ENCODE results near the gene TIMM13. TPM values are rescaled to one million over a fixed set of nuclear protein-coding genes. Genes with fewer than 3 reads are reported as not detected.
A peak's percentile ranks its signal among the peaks of the same experiment; 100 is the strongest.
"Not testable (repeated sequence)": the region's sequence is repeated elsewhere in the genome, so short reads cannot be mapped to it uniquely, and the experiment has no call there.

TIMM13 gene
- total RNA-seq, 1 donor from 2014 or later: 22.6 TPM

DNA sequence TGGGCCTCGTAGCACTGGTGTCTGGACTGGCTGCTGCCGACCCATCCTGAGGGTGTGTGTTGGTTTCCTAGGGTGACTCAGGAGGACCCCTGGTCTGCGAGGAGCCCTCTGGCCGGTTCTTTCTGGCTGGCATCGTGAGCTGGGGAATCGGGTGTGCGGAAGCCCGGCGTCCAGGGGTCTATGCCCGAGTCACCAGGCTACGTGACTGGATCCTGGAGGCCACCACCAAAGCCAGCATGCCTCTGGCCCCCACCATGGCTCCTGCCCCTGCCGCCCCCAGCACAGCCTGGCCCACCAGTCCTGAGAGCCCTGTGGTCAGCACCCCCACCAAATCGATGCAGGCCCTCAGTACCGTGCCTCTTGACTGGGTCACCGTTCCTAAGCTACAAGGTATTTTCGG, 13.8 kb downstream of the TIMM13 start:
- no peak for DNase-seq

DNA sequence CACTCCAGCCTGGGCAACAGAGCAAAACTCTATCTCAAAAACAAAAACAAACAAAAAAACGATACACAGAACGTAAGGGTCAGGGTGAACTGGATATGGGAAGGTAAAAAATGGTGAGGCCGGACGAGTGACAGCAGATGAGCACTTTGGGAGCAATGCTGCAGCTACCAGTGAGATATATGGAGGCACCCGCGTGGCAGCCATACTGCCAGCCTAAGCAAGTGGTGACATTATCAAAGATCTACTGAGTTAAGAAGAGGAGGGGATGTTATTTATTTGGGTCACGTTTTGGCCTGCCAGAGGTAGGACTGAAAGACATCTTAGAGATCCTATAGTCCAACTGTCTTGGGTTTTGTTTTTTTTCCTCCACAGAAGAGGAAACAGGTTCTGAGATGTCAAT, 14.2 kb downstream of the TIMM13 start:
- DNase-seq: no peak

DNA sequence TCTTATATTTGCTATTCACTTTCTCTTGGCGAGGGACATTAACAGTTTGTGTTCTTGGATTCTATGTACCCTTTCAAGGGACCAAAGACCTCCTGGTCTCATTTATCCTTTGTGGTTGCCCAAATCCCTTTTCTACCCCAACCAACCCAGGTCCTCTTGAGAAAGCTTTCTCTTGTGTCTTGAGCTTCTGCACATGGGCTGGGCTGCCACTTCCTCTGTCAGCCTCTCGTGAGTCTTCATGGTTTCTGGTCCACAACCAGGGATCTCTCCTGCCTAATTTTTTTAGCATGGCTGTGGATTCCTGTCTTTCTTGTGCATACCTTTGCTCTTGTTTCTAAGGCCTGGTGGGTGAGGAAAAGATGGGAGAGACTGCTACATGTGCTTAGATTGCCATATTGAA, 14.9 kb downstream of the TIMM13 start:
- DNase-seq: no peak

DNA sequence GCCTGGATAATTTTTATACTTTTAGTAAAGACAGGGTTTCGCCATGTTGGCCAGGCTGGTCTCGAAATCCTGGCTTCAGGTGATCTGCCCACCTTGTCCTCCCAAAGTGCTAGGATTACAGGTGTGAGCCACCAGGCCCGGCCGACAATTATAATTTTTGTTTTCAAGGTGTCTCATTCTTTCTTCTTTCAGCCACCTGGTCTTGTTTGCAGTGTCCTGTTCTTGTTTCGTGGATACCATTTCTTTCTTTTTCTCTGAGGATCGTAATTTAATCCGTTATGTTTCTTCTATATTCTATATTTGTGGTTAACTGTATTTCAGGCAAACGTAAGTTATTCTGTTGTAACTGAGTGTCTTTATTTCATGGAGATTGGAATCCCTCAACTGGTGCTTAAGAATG, 15.7 kb downstream of the TIMM13 start:
- no peak for DNase-seq

DNA sequence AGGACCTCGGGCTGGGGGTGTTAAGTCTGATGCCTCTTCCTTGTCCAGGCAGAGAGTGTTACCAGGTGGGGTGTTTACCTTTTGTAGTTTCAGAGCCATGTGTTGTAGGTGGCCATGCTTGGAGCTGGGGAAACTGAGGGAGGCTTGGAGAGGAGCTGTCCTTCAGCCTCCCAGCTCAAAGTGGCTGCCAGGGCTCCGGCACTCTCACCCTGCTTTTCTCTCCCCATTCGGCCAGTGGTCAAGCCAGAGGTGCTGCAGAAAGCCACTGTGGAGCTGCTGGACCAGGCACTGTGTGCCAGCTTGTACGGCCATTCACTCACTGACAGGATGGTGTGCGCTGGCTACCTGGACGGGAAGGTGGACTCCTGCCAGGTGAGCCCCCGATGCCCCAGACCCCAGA, 17.4 kb downstream of the TIMM13 start:
- DNase-seq: no peak

DNA sequence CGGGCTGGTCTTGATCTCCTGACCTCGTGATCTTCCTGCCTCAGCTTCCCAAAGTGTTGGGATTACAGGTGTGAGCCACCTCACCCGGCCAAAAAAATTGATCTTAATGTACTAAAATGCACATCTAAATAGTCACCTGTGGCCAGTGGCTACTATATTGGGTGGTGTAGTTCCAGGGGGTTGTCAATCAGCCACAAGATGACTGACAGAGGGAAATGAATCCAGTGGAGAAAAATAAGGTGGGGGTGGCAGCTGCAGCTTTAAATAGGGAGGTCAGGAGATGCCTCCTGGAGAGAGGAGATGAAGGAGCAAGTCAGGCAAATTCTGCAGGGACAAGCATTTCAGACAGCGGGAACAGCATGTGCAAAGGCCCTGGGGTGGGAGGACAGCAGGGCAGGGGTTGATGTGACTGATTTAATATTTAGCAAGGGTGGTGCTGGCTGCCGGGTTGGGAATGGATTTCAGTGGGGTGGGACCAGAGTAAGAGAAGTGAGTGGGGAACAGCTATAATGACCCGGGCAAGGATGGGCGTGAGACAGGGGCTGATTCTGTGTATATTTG, 18.0 kb downstream of the TIMM13 start:
- DNase-seq: no peak

DNA sequence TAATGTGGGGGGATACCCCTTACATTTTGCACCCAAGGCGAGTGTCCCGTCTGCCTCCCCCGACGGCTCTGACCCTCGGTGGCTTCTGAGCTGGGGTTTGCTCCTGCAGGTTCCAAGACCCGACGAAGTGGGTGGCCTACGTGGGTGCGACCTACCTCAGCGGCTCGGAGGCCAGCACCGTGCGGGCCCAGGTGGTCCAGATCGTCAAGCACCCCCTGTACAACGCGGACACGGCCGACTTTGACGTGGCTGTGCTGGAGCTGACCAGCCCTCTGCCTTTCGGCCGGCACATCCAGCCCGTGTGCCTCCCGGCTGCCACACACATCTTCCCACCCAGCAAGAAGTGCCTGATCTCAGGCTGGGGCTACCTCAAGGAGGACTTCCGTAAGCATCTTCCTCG, 19.1 kb downstream of the TIMM13 start:
- no peak for DNase-seq

DNA sequence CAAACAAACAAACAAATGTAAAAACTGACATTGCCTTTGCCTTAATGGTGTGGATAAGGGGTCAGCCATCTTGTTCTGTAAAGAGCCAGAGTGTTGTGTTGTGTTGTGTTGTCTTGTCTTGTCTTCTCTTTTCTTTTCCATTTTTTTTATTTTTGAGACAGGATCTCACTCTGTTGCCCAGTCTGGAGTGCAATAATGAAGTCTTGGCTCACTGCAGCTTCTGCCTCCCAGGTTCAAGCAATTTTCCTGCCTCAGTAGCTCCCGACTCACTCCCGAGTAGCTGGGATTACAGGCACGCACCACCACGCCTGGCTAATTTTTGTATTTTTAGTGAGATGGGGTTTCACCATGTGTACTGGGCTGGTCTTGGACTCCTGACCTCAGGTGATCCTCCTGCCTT, 27.8 kb downstream of the TIMM13 start:
- DNase-seq: no peak

DNA sequence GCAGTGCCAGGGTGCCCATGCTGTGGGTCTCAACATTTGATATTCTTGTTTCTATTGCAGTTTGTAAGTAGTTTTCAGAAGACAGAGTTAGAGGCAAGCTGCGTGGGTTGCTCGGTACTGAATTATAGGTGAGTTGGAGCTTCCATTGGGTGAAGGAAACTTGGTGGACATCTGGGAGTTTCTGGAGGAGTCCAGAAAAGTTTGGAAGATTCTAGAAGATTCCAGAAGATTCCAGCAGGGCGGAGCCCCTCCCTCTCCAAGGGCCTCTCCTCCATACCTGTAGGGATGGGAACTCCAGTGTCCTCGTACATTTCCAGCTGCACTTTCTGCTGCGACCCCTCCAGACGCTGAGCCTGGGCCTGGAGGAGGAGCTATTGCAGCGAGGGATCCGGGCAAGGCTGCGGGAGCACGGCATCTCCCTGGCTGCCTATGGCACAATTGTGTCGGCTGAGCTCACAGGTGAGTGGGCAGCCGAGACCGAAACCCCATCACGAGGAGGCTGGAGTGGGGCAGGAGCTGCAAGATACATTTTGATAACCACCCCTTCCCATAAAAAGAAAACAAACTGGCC, 28.6 kb downstream of the TIMM13 start:
- no peak for DNase-seq

DNA sequence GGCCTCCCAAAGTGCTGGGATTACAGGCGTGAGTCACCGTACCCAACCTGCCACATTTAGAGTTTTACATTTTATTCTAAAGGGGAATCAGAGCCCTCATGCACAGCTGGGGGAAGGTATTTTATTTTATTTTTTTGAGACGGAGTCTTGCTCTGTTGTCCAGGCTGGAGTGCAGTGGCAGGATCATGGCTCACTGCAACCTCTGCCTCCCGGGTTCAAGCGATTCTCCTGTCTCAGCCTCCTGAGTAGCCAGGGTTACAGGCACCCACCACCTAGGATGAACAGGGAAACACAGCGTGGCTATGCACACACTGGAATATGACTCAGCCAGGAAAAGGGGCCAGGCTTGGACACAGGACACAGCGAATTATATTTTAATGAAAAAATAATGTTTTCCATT, 30.2 kb downstream of the TIMM13 start:
- not testable (repeated sequence) for DNase-seq

DNA sequence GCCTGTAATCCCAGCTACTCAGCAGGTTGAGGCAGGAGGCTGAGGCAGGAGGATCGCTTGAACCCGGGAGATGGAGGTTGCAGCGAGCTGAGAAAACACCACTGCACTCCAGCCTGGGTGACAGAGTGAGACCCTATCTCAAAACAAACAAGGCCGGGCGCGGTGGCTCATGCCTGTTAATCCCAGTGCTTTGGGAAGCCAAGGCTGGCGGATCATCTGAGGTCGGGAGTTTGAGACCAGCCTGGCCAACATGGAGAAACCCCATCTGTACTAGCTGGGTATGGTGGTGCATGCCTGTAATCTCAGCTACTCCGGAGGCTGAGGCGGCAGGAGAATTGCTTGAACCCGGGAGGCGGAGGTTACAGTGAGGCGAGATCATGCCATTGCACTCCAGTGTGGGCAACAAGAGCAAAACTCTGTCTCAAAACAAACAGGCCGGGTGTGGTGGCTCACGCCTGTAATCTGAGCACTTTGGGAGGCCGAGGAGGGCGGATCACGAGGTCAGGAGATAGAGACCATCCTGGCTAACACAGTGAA, 32.0 kb downstream of the TIMM13 start:
- DNase-seq: not testable (repeated sequence)

DNA sequence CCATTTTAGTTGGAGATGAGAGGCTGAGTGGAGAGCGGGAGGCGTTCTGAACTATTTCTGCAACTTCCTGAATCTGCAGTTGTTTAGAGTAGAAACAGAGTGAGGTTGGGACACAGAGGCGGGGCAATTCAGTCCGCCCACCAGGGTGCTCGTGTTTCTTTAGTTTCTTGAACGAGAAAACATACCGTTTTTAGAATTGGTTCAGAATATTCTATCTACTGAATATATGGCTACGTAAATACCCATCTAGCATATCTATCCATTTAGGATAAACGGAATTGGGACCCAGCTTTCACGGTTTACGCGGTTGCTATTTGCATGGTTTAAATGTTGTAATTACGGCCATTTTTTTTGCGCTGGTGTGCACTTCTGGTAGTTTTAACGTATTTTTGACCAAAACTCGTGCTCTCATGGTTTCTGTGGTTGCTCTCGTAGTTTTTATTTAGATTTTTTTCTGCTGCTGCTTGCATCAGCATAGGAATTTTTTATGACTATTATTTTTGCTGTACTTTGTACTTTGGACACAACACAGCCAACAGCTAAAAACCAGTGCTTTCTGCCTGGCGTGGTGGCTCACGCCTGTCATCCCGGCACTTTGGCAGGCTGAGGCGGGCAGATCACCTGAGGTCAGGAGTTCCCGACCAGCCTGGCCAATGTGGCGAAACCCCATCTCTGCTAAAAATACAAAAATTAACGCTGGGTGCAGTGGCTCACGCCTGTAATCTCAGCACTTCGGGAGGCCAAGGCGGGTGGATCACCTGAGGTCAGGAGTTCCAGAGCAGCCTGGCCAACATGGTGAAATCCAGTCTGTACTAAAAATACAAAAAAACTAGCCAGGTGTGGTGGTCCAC, 32.7 kb downstream of the TIMM13 start:
- no peak for DNase-seq

DNA sequence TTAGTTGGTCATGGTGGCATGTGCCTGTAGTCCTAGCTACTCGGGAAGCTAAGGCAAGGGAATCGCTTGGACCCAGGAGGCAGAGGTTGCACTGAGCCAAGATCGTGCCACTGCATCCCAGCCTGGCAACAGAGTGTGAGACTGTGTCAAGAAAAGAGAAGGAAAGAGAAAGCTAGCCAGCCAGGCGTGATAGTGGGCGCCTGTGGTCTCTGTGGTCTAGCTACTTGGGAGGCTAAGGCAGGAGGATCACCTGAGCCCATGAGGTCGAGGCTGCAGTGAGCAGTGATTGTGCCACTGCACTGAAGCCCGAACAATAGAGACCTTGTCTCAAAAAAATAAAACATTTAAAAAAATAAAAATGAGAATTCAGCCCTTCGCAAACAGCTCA, 33.3 kb downstream of the TIMM13 start:
- no peak for DNase-seq

DNA sequence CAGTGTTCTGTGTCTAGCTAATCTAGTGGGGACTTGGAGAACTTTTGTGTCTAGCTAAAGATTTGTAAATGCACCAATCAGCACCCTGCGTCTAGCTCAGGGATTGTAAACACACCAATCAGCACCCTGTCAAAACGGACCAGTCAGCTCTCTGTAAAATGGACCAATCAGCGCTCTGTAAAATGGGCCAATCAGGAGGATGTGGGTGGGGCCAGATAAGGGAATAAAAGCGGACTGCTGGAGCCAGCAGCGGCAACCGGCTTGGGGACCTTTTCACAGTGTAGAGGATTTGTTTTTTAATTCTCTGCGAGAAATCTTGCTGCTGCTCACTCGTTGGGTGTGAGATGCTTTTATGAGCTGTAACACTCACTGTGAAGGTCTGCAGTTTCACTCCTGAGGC, 34.5 kb downstream of the TIMM13 start:
- not testable (repeated sequence) for DNase-seq

DNA sequence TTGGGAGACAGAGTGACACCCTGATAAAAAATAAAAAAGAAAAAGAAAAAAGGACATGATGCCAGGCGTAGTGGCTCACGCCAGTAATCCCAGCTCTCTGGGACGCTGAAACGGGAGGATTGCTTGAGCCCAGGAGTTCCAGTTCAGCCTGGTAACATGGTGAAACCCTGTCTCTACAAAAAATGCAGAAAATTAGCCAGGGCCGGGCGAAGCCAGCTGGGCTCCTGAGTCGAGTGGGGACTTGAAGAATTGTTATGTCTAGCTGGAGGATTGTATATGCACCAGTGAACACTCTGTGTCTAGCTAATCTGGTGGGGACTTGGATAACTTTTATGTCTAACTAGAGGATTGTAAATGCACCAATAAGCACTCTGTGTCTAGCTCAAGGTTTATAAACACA, 35.0 kb downstream of the TIMM13 start:
- DNase-seq: no peak

DNA sequence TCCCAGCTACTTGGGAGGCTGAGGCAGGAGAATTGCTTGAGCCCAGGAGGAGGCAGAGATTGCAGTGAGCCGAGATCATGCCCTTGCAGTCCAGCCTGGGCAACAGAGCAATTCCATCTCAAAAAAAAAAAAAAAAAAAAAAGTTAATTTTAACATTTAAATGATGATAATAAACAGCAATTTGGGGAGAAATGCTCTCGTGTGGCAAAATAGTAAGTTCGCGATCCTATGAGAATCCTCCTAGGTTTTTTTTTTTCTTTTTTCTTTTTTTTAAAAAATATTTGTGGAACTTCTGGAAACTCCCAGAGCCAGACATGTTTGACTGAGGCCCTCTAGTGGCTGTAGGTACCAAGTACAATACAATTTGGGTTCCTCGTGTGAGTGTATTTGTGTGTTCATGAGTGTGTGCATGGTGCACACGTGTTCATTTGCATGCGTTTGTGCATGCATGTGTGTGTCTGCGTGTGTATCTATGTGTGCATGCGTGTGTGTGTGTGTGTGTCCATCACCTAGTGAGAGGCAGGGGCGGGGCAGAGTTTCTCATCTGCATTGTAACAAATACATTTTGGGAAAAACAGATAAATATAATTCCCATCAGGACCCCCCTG, 36.2 kb downstream of the TIMM13 start:
- DNase-seq: peak; percentile 72

DNA sequence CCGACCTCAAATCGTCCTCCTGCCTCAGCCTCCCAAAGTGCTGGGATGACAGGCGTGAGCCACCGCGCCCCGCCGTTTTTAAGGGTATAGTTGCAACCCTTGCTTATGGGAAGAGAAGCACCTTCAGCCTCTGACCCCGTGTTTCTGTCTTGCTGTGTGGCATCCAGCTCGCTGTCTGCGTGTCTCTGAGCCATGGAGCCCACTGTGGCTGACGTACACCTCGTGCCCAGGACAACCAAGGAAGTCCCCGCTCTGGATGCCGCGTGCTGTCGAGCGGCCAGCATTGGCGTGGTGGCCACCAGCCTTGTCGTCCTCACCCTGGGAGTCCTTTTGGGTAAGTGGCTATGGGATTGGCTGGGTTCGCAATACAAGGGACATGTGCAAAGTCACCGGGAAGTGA, 37.8 kb downstream of the TIMM13 start:
- DNase-seq: no peak

DNA sequence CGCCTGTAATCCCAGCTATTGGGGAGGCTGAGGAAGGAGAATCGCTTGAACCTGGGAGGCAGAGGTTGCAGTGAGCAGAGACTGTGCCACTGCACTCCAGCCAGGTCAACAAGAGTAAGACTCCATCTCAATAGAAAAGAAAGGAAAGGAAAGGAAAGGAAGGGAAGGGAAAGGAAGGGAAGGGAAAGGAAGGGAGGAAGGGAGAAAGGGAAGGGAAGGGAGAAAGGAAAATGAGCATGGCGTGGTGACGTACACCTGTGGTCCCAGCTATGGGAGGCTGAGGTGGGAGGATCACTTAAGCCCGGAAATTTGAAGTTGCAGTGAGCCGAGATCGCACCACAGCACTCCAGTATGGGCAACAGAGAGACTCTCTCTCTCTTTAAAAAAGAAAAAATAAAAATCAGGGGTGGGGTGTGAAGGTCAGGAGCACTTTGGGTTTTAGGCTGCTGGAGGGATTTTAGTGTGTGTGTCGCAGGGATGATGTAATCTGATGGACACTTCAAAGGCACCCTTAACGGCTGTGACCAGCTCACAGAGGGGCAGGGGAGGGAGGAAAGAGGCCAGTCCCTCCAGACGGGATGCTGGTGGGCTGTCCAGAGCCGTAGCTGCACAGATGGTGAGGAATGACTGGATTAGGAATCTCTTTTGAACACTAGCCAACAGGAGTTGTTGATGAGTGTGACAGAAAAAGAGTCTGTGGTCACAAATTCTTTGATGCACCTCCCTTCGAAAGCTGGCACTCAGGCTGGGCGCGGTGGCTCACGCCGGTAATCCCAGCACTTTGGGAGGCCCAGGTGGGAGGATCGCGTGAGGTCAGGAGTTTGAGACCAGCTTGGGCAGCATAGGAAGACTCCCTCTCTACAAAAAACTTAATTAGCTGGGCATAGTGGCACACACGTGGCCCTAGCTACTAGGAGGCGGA, 39.8 kb downstream of the TIMM13 start:
- no peak for DNase-seq

DNA sequence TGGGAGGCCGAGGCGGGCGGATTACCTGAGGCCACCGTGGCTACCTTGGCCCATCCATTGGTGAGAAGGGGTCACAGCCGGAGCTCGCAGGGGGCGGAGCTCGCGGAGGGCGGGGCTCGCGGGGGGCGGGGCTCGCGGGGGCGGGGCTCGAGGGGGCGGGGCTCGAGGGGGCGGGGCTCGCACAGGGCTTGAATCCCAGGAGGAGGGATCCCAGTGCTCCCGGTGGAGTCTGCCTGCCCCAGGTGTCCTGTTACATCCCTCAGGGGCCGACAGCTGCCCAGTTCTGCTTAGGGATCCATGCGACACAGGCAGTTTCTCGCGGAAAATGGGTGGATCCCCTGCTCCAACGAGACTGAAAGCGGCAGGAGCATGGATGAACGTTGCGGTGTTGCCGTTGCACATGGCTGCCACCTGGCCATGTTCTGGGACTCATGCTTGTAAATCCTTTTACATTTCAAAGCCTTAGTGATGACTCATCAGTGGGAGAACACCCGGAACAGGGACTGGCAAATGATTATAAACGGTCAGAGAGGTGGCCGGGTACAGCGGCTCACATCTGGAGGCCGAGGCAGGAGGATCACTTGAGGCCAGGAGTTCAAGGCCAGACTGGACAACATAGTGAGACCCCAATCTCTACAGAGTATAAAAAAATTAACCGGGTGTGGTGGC, 42.2 kb downstream of the TIMM13 start:
- DNase-seq: peak; percentile 10

DNA sequence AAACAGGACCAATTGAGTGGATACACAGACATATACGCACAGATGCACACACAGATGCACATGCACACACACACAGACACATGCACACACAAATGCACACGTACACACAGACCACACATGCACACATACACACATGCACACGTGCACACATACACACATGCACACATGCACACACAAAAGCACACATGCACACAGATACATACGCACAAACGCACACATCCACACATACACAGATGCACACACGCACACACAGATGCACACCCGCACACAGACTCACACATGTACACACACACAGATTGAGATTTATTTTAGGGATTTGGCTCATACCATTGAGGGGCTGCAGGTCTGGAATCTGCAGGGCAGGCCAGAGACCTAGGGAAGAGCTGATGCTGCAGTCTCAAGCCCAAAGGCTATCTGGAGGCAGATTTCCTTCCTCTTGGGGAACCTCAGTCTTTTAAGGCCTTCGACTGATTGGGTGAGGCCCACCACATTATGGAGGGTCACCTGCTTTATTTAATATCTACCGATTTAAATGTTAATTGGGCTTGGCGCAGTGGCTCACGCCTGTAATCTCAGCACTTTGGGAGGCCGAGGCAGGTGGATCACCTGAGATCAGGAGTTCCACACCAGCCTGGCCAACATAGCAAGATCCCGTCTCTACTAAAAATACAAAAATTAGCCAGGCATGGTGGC, 44.7 kb downstream of the TIMM13 start:
- no peak for DNase-seq
